Neural crest cell (in vitro differentiated cells): ENCODE data around the gene MAP3K20. TPM values are rescaled to one million over a fixed set of nuclear protein-coding genes. Genes with fewer than 3 reads are reported as not detected.
"Not testable (repeated sequence)": the region's sequence is repeated elsewhere in the genome, so short reads cannot be mapped to it uniquely, and the experiment has no call there.

Experiments used
- DNase-seq: peaks from one replicate; pipeline ENCODE4 v3.0.0; 2021; ENCODE audit warnings: low read depth, mixed read lengths, low spot score
- H3K27ac Mint-ChIP-seq: one replicate; pipeline ENCODE4 v1.8.0; 2021; ENCODE audit warnings: mild to moderate bottlenecking, mixed read lengths; ENCODE audit not compliant: unreplicated experiment
- H3K27me3 Mint-ChIP-seq: 2 replicates; pipeline ENCODE4 v1.8.0; 2021; ENCODE audit warnings: low read depth, mild to moderate bottlenecking, mixed read lengths
- H3K36me3 Mint-ChIP-seq: 2 replicates; pipeline ENCODE4 v1.8.0; 2021; ENCODE audit warnings: low read depth, mild to moderate bottlenecking, mixed read lengths
- H3K4me1 Mint-ChIP-seq: 2 replicates; pipeline ENCODE4 v1.8.0; 2021; ENCODE audit warnings: mixed read lengths
- H3K4me3 Mint-ChIP-seq: one replicate; pipeline ENCODE4 v1.8.0; 2021; ENCODE audit warnings: mild to moderate bottlenecking, mixed read lengths
- H3K9me3 Mint-ChIP-seq: 2 replicates; pipeline ENCODE4 v1.8.0; 2021; ENCODE audit warnings: mixed read lengths
- CTCF ChIP-seq: fragments of 200-600 bp; sonication (generic); conservative IDR thresholded peaks from 2 replicates; pipeline ENCODE4 v1.5.0; 2021; ENCODE audit warnings: antibody characterized with exemption, mild to moderate bottlenecking
- total RNA-seq: library from RNA; stranded (reverse); gene quantifications from 2 replicates; pipeline ENCODE4 v1.2.1, GENCODE V29; 2021

MAP3K20 gene
- total RNA-seq, 1 donor from 2014 or later = 27.6 TPM

GRCh38 chr2:173258701-173259100 is 183.1 kb downstream of the MAP3K20 start:
- Mint-ChIP-seq H3K36me3 (peaks cover 18% of the 10 kb centered on the region), H3K4me1 (peaks cover 5% of the 10 kb centered on the region), H3K27me3 (no peaks in the 10 kb centered on the region), H3K27ac (no peak overlapping the region), H3K9me3 (no peaks in the 10 kb centered on the region), H3K4me3 (no peak overlapping the region)
- TF ChIP-seq CTCF = no peak
- DNase-seq = no peak

- not testable (repeated sequence) for H3K4me3 Mint-ChIP-seq, H3K27me3 Mint-ChIP-seq, H3K9me3 Mint-ChIP-seq, H3K27ac Mint-ChIP-seq, DNase-seq
- peaks cover 13% of the 10 kb centered on the region for H3K4me1 Mint-ChIP-seq
- H3K36me3 Mint-ChIP-seq = peaks cover 25% of the 10 kb centered on the region
Measured at GRCh38 chr2:173262356-173262755, 186.7 kb downstream of the MAP3K20 start.

GRCh38 chr2:173264151-173264550 is 188.5 kb downstream of the MAP3K20 start:
- H3K36me3 Mint-ChIP-seq = peaks cover 28% of the 10 kb centered on the region
- H3K4me1 Mint-ChIP-seq = peaks cover 8% of the 10 kb centered on the region
- no peak for TF ChIP-seq CTCF
- no peak overlapping the region for H3K4me3 Mint-ChIP-seq
- no peak overlapping the region for H3K27ac Mint-ChIP-seq
- no peaks in the 10 kb centered on the region for H3K27me3 Mint-ChIP-seq
- no peaks in the 10 kb centered on the region for H3K9me3 Mint-ChIP-seq
- no peak for DNase-seq

GRCh38 chr2:173264603-173265366 is 189.1 kb downstream of the MAP3K20 start:
- TF ChIP-seq CTCF = no peak
- Mint-ChIP-seq H3K4me1 (peaks cover 8% of the 10 kb centered on the region), H3K27me3 (no peaks in the 10 kb centered on the region), H3K9me3 (no peaks in the 10 kb centered on the region), H3K36me3 (peaks cover 23% of the 10 kb centered on the region), H3K4me3 (no peak overlapping the region), H3K27ac (no peak overlapping the region)
- no peak for DNase-seq

- H3K27me3 Mint-ChIP-seq = no peaks in the 10 kb centered on the region
- H3K4me1 Mint-ChIP-seq = peaks cover 7% of the 10 kb centered on the region
- H3K36me3 Mint-ChIP-seq = peaks cover 7% of the 10 kb centered on the region
- no peak for DNase-seq
- H3K9me3 Mint-ChIP-seq = peaks cover 4% of the 10 kb centered on the region
- H3K27ac Mint-ChIP-seq = no peak overlapping the region
- no peak overlapping the region for H3K4me3 Mint-ChIP-seq
- TF ChIP-seq CTCF = no peak
Measured at GRCh38 chr2:173271135-173271534, 195.5 kb downstream of the MAP3K20 start.

GRCh38 chr2:173271825-173272224 is 196.2 kb downstream of the MAP3K20 start:
- Mint-ChIP-seq H3K4me1 (peaks cover 7% of the 10 kb centered on the region), H3K27ac (no peak overlapping the region), H3K36me3 (peaks cover 7% of the 10 kb centered on the region), H3K4me3 (no peak overlapping the region), H3K27me3 (no peaks in the 10 kb centered on the region), H3K9me3 (peaks cover 4% of the 10 kb centered on the region)
- no peak for DNase-seq
- no peak for TF ChIP-seq CTCF
